Endothelial cell of umbilical vein (primary cell): ENCODE results near the gene ENAH. TPM values are rescaled to one million over a fixed set of nuclear protein-coding genes. Genes with fewer than 3 reads are reported as not detected.

Experiments
- Bru-seq: library from RNA; stranded (reverse); fragments of 400-500 nt; gene quantifications from one replicate; lab custom pipeline; 2021; lab: Mats Ljungman, UMichigan
- BruChase-seq, 2 experiments: library from RNA; stranded (reverse); fragments of 400-500 nt; gene quantifications; one replicate each; lab custom pipeline; 2021; lab: Mats Ljungman, UMichigan
- BruUV-seq: library from RNA; stranded (reverse); fragments of 400-500 nt; replicated peaks from 2 replicates; lab custom pipeline; 2021; lab: Mats Ljungman, UMichigan
- CTCF ChIA-PET: fragments of 300-600, 350-600 bp; sonication (Branson Sonifier 250); formaldehyde crosslinking; loops from one replicate; lab custom pipeline; 2021; ENCODE audit warnings: antibody characterized with exemption, inconsistent platforms; lab: Charles Lee
- POLR2A ChIA-PET: fragments of 300-600, 350-600 bp; sonication (Branson Sonifier 250); formaldehyde crosslinking; loops from one replicate; lab custom pipeline; 2021; ENCODE audit warnings: antibody characterized with exemption, inconsistent platforms; lab: Charles Lee
- DNase-seq: peaks from one replicate; pipeline ENCODE4 v3.0.0-alpha.2; 2011; ENCODE audit warnings: low read depth, low spot score
- FAIRE-seq: peaks from 2 replicates; lab custom pipeline; 2011; peaks lifted over from hg19 to GRCh38; lab: Jason Lieb, UNC
- H2AFZ ChIP-seq: 2 replicates; pipeline ENCODE4 v1.6.0; 2012; ENCODE audit warnings: low read depth, low read length, control low read depth, inconsistent platforms
- H3K27ac ChIP-seq: 2 replicates; pipeline ENCODE4 v1.5.1; 2011; ENCODE audit warnings: low read depth, mild to moderate bottlenecking, control low read depth, low read length, moderate library complexity; ENCODE audit not compliant: insufficient read depth
- H3K27me3 ChIP-seq, 2 experiments: 2 replicates each; pipeline versions ENCODE4 v1.6.0 to v1.6.1; 2011; ENCODE audit warnings: low read length in 2 of 2, mixed read lengths in 1 of 2; ENCODE audit not compliant: control insufficient read depth in 2 of 2, insufficient read depth in 2 of 2
- H3K36me3 ChIP-seq, 2 experiments: 2 replicates in 1 of 2; 3 replicates in 1 of 2; pipeline ENCODE4 v1.5.1; 2011; ENCODE audit warnings: low read length in 2 of 2, mild to moderate bottlenecking in 1 of 2, moderate library complexity in 1 of 2; ENCODE audit not compliant: control insufficient read depth in 2 of 2, insufficient read depth in 2 of 2; ENCODE audit errors: extremely low read depth in 1 of 2
- H3K4me1 ChIP-seq: 3 replicates; pipeline ENCODE4 v1.5.1; 2011; ENCODE audit warnings: mild to moderate bottlenecking, low read length; ENCODE audit not compliant: control insufficient read depth, insufficient read depth; ENCODE audit errors: extremely low read depth
- H3K4me2 ChIP-seq: 2 replicates; pipeline ENCODE4 v1.6.1; 2011; ENCODE audit warnings: low read length, control low read depth, mixed read lengths; ENCODE audit not compliant: insufficient read depth
- H3K4me3 ChIP-seq, 3 experiments: fragments of 200-600 bp in 1 of 3; sonication (generic), shearing (Covaris generic) in 1 of 3; replicated peaks in 1 of 3; 2 replicates each; pipeline ENCODE4 v1.5.1; 2011 to 2016; ENCODE audit warnings: control low read depth in 3 of 3, low read length in 3 of 3, mild to moderate bottlenecking in 2 of 3, inconsistent platforms in 1 of 3, low read depth in 1 of 3, moderate library complexity in 1 of 3; ENCODE audit not compliant: insufficient read depth in 1 of 3
- H3K79me2 ChIP-seq: 2 replicates; pipeline ENCODE4 v1.6.0; 2012; ENCODE audit warnings: low read length, inconsistent platforms; ENCODE audit not compliant: control insufficient read depth, insufficient read depth
- H3K9ac ChIP-seq: replicated peaks from 2 replicates; pipeline ENCODE3; 2011; ENCODE audit warnings: low read length, control low read depth; ENCODE audit not compliant: insufficient read depth; ENCODE audit errors: extremely low read depth
- H3K9me1 ChIP-seq: replicated peaks from 3 replicates; pipeline ENCODE4 v1.6.0; 2011; ENCODE audit warnings: mild to moderate bottlenecking, low read length; ENCODE audit not compliant: control insufficient read depth, insufficient read depth; ENCODE audit errors: extremely low read depth
- H3K9me3 ChIP-seq: replicated peaks from 2 replicates; pipeline ENCODE4 v1.5.1; 2012; ENCODE audit warnings: low read length, inconsistent platforms; ENCODE audit not compliant: control insufficient read depth, insufficient read depth
- H4K20me1 ChIP-seq: replicated peaks from 2 replicates; pipeline ENCODE3; 2011; ENCODE audit warnings: mild to moderate bottlenecking, low read length; ENCODE audit not compliant: control insufficient read depth, insufficient read depth; ENCODE audit errors: extremely low read depth
- CTCF ChIP-seq, 2 donors: IDR thresholded peaks; 1 replicate in 1 of 2; 2 replicates in 1 of 2; pipeline ENCODE4 v1.5.1; 2011; ENCODE audit warnings: low read length in 2 of 2, mild to moderate bottlenecking in 2 of 2, moderate library complexity in 2 of 2, control low read depth in 1 of 2, inconsistent platforms in 1 of 2, low read depth in 1 of 2; ENCODE audit not compliant: insufficient read depth in 1 of 2; ENCODE audit errors: extremely low read depth in 1 of 2
- EZH2 ChIP-seq: IDR thresholded peaks from 2 replicates; pipeline ENCODE4 v1.6.1; 2012; ENCODE audit warnings: borderline replicate concordance, low read depth, mild to moderate bottlenecking, moderate library complexity, low read length, inconsistent platforms; ENCODE audit not compliant: severe bottlenecking
- FOS ChIP-seq: IDR thresholded peaks from 2 replicates; pipeline ENCODE4 v1.6.1; 2011; ENCODE audit warnings: mild to moderate bottlenecking, low read length, moderate library complexity, borderline replicate concordance; ENCODE audit not compliant: insufficient read depth
- GATA2 ChIP-seq: IDR thresholded peaks from 2 replicates; pipeline ENCODE4 v1.7.0; 2011; ENCODE audit warnings: low read depth, mild to moderate bottlenecking, moderate library complexity, mixed read lengths, low read length; ENCODE audit not compliant: insufficient read length, insufficient read depth
- JUN ChIP-seq: IDR thresholded peaks from 2 replicates; pipeline ENCODE4 v1.6.1; 2011; ENCODE audit warnings: borderline replicate concordance, low read depth; ENCODE audit not compliant: insufficient read length, insufficient read depth
- MAX ChIP-seq: IDR thresholded peaks from 2 replicates; pipeline ENCODE4 v1.6.1; 2011; ENCODE audit not compliant: insufficient read depth, insufficient read length
- POLR2A ChIP-seq: IDR thresholded peaks from 2 replicates; pipeline ENCODE4 v1.6.1; 2012; ENCODE audit warnings: low read depth, mild to moderate bottlenecking, control low read depth, low read length
- POLR2AphosphoS5 ChIP-seq: IDR thresholded peaks from 2 replicates; pipeline ENCODE4 v1.6.1; 2012; ENCODE audit warnings: low read depth, mild to moderate bottlenecking, control low read depth, low read length, moderate library complexity; ENCODE audit not compliant: insufficient read depth
- dilution Hi-C: fragments of 300-500 bp; cut with MboI; formaldehyde crosslinking; loops from one replicate; pipeline ENCODE4 v1.15.0; 2019; ENCODE audit warnings: low sequenced_read_pairs; ENCODE audit not compliant: extremely low pct_ligation_motif_present
- intact Hi-C: fragments of 100-400 bp; cut with micrococcal nuclease; formaldehyde crosslinking; loops from one replicate; pipeline ENCODE4 v1.10.0; 2022
- long read RNA-seq: library from polyadenylated mRNA; stranded (forward); transcript quantifications from one replicate; pipeline ENCODE4 v2.0.0, GENCODE V29; 2021
- polyA minus RNA-seq, 3 experiments: library from RNA; depleted of rRNA, polyadenylated mRNA; stranded (reverse); fragments of >200 nt; gene quantifications; 1 replicate in 1 of 3; 2 replicates in 2 of 3; pipeline ENCODE4 v1.2.3, GENCODE V29; 2011
- polyA plus RNA-seq, 4 experiments: library from polyadenylated mRNA; depleted of rRNA in 3 of 4; stranded (reverse) in 3 of 4; unstranded in 1 of 4; fragments of >200 nt; gene quantifications; 2 replicates each; pipeline versions ENCODE4 v1.2.1 to v1.2.3, GENCODE V29; 2011 to 2012; ENCODE audit warnings: missing spikeins in 1 of 4
- total RNA-seq: library from RNA; stranded (reverse); gene quantifications from 2 replicates; pipeline ENCODE4 v1.2.3, GENCODE V29; 2021

Gene ENAH
- total RNA-seq: 80.3 and 95.6 TPM in 2 replicates
- 14.8 and 19.9 TPM in 2 replicates for polyA plus RNA-seq
- 39.1 and 49.2 TPM in 2 replicates for polyA plus RNA-seq (2011; cell fraction: cytosol; rRNA removed)
- polyA plus RNA-seq (2011; cell fraction: nucleus; rRNA removed): 53.5 and 71.8 TPM in 2 replicates
- polyA plus RNA-seq (2012): 45.7 and 69.3 TPM in 2 replicates
- polyA minus RNA-seq: 74.8 and 89.2 TPM in 2 replicates
- 20.8 TPM for polyA minus RNA-seq (2011; cell fraction: cytosol; rRNA and poly(A)+ RNA removed)
- 64.3 and 82.0 TPM in 2 replicates for polyA minus RNA-seq (2011; cell fraction: nucleus; rRNA and poly(A)+ RNA removed)
- percentile 91 among the genes with signal in this experiment for Bru-seq, nascent RNA
- BruChase-seq, experiment 1, labeled RNA remaining after a 6-hour chase: percentile 88 among the genes with signal in this experiment
- percentile 83 among the genes with signal in this experiment for BruChase-seq, experiment 2, labeled RNA remaining after a 2-hour chase
- long read RNA-seq, transcript ENAH-203 (14 exons, 2,758 nt): major isoform, 5 of 65 reads
- long read RNA-seq, partial matches to known transcripts: 7 of 65 reads
- long read RNA-seq, other reads (novel, unspliced or antisense): 53 of 65 reads

GRCh38 chr1:225652729-225653462 is at the start of gene ENAH:
ENAH (minus strand) TSS chr1:225653123; CDS start chr1:225652690, 433 bp downstream.
- no peaks in the 10 kb centered on the region for H3K27me3 ChIP-seq
- no TSS peak for BruUV-seq
- CTCF ChIA-PET: interaction anchor here (1.1 to 2.7 kb wide), 7 partner anchors 104 to 145 kb away, joined by 3 to 33 read pairs (median 3); partner anchors contain the start of gene SRP9

More at GRCh38 chr1:225652729-225653462, at the start of gene ENAH:
- peak within 1 kb of the TSS; percentile 49 to 99 (median 98) for H3K4me3 ChIP-seq
- DNase-seq: peak; percentile 73
- no peaks in the 10 kb centered on the region for H3K9me3 ChIP-seq
- peaks cover 44% of the 10 kb centered on the region for H3K79me2 ChIP-seq
- no peaks in the 10 kb centered on the region for H3K36me3 ChIP-seq
- H3K4me1 ChIP-seq: peaks cover 46% of the 10 kb centered on the region
- H2AFZ ChIP-seq: peak within 1 kb of the TSS; percentile 64
- FAIRE-seq: no peak
- intact Hi-C loops (loop anchor here (1.0 to 5.0 kb wide), 3 partner anchors 145 to 271 kb away; partner anchors contain the start of gene PYCR2), dilution Hi-C loops (no loop called here)
- no peaks in the 10 kb centered on the region for H3K9me1 ChIP-seq
- TF ChIP-seq CTCF (IDR thresholded peaks at IDR 0.05; ENCODE audit: extremely low read depth in 1 of 2, insufficient read depth in 1 of 2, low read depth in 1 of 2, low read length in 2 of 2) (no peak), POLR2AphosphoS5 (peak; percentile 74), FOS (no peak), MAX (no peak), GATA2 (no peak), JUN (no peak), POLR2A (peak; percentile 83), EZH2 (no peak)
- peak within 1 kb of the TSS; percentile 98 for H3K9ac ChIP-seq
- peak within 1 kb of the TSS; percentile 99 for H3K4me2 ChIP-seq
- POLR2A ChIA-PET: interaction anchor here (0.7 kb wide), 3 partner anchors 10 to 176 kb away, joined by 3 to 6 read pairs (median 3); no protein-coding TSS in a partner anchor
- H3K27ac ChIP-seq: peak within 1 kb of the TSS; percentile 94
- H4K20me1 ChIP-seq: no peaks in the 10 kb centered on the region
